SU-DHL-6 (cell line): ENCODE results near the gene ASCL4.

Experiments used
- H2AFZ ChIP-seq: fragments of 200-600 bp; sonication (generic); 2 replicates; pipeline ENCODE4 v1.6.1; 2014; ENCODE audit warnings: low read depth, mild to moderate bottlenecking, moderate library complexity, mixed read lengths, antibody characterized with exemption, low read length; ENCODE audit not compliant: severe bottlenecking
- H3F3A ChIP-seq: fragments of 200-600 bp; shearing (Covaris generic); 2 replicates; pipeline ENCODE4 v1.6.0; 2016; ENCODE audit warnings: antibody characterized with exemption, mild to moderate bottlenecking; ENCODE audit not compliant: insufficient read depth
- H3K27ac ChIP-seq: fragments of 200-600 bp; sonication (generic); 2 replicates; pipeline ENCODE4 v1.5.1; 2016; ENCODE audit warnings: low read depth, mild to moderate bottlenecking, low read length, moderate library complexity, mixed read lengths
- H3K27me3 ChIP-seq: fragments of 200-600 bp; sonication (generic), shearing (Covaris generic); 2 replicates; pipeline ENCODE4 v1.6.0; 2014; ENCODE audit warnings: mild to moderate bottlenecking, low read length
- H3K36me3 ChIP-seq: fragments of 200-600 bp; sonication (generic); 2 replicates; pipeline ENCODE4 v1.6.1; 2014; ENCODE audit warnings: mild to moderate bottlenecking, low read length, mixed read lengths
- H3K4me2 ChIP-seq: fragments of 300-600, 200-600 bp; shearing (Covaris generic), sonication (generic); 2 replicates; pipeline ENCODE4 v1.6.0; 2014; ENCODE audit warnings: low read length, low read depth, mild to moderate bottlenecking; ENCODE audit not compliant: poor library complexity, severe bottlenecking
- H3K4me3 ChIP-seq: fragments of 200-600 bp; sonication (generic); 2 replicates; pipeline ENCODE4 v1.5.1; 2014; ENCODE audit warnings: antibody characterized with exemption, low read length, mild to moderate bottlenecking, mixed read lengths; ENCODE audit not compliant: insufficient read depth, poor library complexity, severe bottlenecking
- H3K79me2 ChIP-seq: fragments of 200-600 bp; sonication (generic); 2 replicates; pipeline ENCODE4 v1.6.1; 2014; ENCODE audit warnings: mild to moderate bottlenecking, low read length, moderate library complexity; ENCODE audit not compliant: insufficient read depth
- H3K9ac ChIP-seq: fragments of 200-600 bp; sonication (generic); 2 replicates; pipeline ENCODE4 v1.7.0; 2014; ENCODE audit warnings: mild to moderate bottlenecking, low read length
- H3K9me2 ChIP-seq: fragments of 200-600 bp; sonication (generic); replicated peaks from 2 replicates; pipeline ENCODE4 v1.6.1; 2014; ENCODE audit warnings: low read length; ENCODE audit not compliant: insufficient read depth
- H3K9me3 ChIP-seq: fragments of 200-600 bp; sonication (generic); 2 replicates; pipeline ENCODE4 v1.6.1; 2014; ENCODE audit warnings: low read length, mixed read lengths; ENCODE audit not compliant: insufficient read depth
- H4K20me1 ChIP-seq: fragments of 200-600 bp; sonication (generic); 2 replicates; pipeline ENCODE4 v1.6.1; 2014; ENCODE audit warnings: low read depth, mild to moderate bottlenecking, antibody characterized with exemption, low read length, moderate library complexity, mixed read lengths
- EZH2phosphoT487 ChIP-seq: fragments of 200-600 bp; sonication (generic), shearing (Covaris generic); conservative IDR thresholded peaks from 2 replicates; pipeline ENCODE4 v1.6.1; 2018; ENCODE audit warnings: mild to moderate bottlenecking, antibody characterized with exemption, low read length, moderate library complexity, mixed read lengths
- TF ChIP-seq, protein P1 (sequence below): fragments of 200-600 bp; sonication (generic); IDR thresholded peaks from one replicate; pipeline ENCODE4 v1.5.1; 2017; ENCODE audit warnings: antibody characterized with exemption, mild to moderate bottlenecking, low read length, moderate library complexity; ENCODE audit not compliant: insufficient read depth, poor library complexity, severe bottlenecking

The ASCL4 gene

DNA sequence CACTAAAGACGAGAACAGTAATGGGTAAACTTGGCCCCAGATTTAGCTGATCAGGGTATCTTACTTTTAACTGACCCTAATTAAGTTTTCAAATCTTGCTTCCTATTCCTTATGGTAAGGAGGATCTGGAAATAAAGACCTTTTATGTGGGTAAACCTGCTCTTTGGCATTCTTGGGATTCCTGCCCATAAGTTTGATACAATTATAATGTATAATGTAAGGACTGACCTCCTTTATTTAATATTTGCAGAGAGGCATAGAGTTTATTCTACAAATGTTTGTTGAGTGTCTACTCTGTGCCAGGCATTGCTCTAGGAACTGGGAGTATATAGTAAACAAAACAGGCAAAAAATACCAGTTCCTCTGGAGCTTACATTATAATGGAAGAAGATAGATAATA lies 9.2 kb upstream of the ASCL4 start:
- Histone ChIP-seq H3K36me3 (no peaks in the 10 kb centered on the region), H4K20me1 (no peaks in the 10 kb centered on the region), H3K4me3 (no peak overlapping the region), H2AFZ (no peak overlapping the region), H3F3A (peaks cover 9% of the 10 kb centered on the region; the same call in 1 of the 2 replicates), H3K9me3 (no peaks in the 10 kb centered on the region), H3K27me3 (no peaks in the 10 kb centered on the region), H3K27ac (no peak overlapping the region), H3K79me2 (peaks cover 3% of the 10 kb centered on the region; the same call in 1 of the 2 replicates), H3K9ac (no peak overlapping the region), H3K4me2 (no peak overlapping the region), H3K9me2 (no peaks in the 10 kb centered on the region)
- TF ChIP-seq, protein P1, sequence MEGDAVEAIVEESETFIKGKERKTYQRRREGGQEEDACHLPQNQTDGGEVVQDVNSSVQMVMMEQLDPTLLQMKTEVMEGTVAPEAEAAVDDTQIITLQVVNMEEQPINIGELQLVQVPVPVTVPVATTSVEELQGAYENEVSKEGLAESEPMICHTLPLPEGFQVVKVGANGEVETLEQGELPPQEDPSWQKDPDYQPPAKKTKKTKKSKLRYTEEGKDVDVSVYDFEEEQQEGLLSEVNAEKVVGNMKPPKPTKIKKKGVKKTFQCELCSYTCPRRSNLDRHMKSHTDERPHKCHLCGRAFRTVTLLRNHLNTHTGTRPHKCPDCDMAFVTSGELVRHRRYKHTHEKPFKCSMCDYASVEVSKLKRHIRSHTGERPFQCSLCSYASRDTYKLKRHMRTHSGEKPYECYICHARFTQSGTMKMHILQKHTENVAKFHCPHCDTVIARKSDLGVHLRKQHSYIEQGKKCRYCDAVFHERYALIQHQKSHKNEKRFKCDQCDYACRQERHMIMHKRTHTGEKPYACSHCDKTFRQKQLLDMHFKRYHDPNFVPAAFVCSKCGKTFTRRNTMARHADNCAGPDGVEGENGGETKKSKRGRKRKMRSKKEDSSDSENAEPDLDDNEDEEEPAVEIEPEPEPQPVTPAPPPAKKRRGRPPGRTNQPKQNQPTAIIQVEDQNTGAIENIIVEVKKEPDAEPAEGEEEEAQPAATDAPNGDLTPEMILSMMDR: no peak
- TF ChIP-seq EZH2phosphoT487: no peak

DNA sequence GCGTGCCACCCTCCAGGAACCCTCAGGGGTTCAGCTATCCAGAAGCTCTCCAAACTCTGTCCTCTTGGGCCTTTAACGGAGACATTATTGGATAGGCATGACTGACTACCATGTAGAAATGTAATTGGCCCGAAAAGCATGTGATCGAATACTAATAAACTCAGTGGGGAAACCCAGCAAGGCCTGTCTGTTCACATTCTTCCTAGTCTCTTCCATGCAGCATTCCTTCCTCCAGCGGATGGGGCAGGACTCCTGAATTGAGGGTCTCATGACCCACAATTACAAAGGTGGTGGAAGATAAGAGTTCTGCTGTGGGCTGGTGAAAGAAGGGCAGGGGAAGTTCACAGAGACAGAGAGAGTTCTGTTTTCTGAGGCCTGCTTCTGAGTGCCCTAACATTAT lies 7.0 kb upstream of the ASCL4 start:
- no peak overlapping the region for H3K9ac ChIP-seq
- H3K9me2 ChIP-seq: no peaks in the 10 kb centered on the region
- no peak overlapping the region for H3K4me2 ChIP-seq
- no peak overlapping the region for H3K4me3 ChIP-seq
- H3K9me3 ChIP-seq: no peaks in the 10 kb centered on the region
- H3K27ac ChIP-seq: no peak overlapping the region
- H4K20me1 ChIP-seq: no peaks in the 10 kb centered on the region
- no peak for TF ChIP-seq EZH2phosphoT487
- TF ChIP-seq, protein P1: no peak
- no peak overlapping the region for H2AFZ ChIP-seq
- no peaks in the 10 kb centered on the region for H3K36me3 ChIP-seq
- no peaks in the 10 kb centered on the region for H3K27me3 ChIP-seq
- no peaks in the 10 kb centered on the region for H3F3A ChIP-seq
- no peaks in the 10 kb centered on the region for H3K79me2 ChIP-seq

DNA sequence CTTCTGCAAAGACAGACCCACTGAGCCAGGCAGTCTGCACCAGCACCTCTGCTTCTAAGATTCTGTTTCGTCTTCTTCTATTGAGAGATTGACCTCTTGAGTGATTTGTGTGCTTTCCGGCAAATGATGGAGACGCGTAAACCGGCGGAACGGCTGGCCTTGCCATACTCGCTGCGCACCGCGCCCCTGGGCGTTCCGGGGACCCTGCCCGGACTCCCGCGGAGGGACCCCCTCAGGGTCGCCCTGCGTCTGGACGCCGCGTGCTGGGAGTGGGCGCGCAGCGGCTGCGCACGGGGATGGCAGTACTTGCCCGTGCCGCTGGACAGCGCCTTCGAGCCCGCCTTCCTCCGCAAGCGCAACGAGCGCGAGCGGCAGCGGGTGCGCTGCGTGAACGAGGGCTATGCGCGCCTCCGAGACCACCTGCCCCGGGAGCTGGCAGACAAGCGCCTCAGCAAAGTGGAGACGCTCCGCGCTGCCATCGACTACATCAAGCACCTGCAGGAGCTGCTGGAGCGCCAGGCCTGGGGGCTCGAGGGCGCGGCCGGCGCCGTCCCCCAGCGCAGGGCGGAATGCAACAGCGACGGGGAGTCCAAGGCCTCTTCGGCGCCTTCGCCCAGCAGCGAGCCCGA lies 703 bp downstream of the ASCL4 start:
- Histone ChIP-seq H3F3A (no peaks in the 10 kb centered on the region), H3K27ac (no peak overlapping the region), H3K9me2 (no peaks in the 10 kb centered on the region), H3K9ac (no peak overlapping the region), H3K4me3 (no peak overlapping the region), H3K36me3 (no peaks in the 10 kb centered on the region), H3K27me3 (no peaks in the 10 kb centered on the region), H3K9me3 (no peaks in the 10 kb centered on the region), H3K79me2 (no peaks in the 10 kb centered on the region), H4K20me1 (no peaks in the 10 kb centered on the region), H3K4me2 (no peak overlapping the region), H2AFZ (no peak overlapping the region)
- TF ChIP-seq EZH2phosphoT487: no peak
- TF ChIP-seq, protein P1: no peak
